NCI-H82 (cell line): ENCODE data around the gene DOCK11.
"Not testable (repeated sequence)": the region's sequence is repeated elsewhere in the genome, so short reads cannot be mapped to it uniquely, and the experiment has no call there.

ENCODE experiments used
- DNase-seq: peaks from one replicate; lab custom pipeline; 2025; lab: John Stamatoyannopoulos, UW

DOCK11 gene

DNA sequence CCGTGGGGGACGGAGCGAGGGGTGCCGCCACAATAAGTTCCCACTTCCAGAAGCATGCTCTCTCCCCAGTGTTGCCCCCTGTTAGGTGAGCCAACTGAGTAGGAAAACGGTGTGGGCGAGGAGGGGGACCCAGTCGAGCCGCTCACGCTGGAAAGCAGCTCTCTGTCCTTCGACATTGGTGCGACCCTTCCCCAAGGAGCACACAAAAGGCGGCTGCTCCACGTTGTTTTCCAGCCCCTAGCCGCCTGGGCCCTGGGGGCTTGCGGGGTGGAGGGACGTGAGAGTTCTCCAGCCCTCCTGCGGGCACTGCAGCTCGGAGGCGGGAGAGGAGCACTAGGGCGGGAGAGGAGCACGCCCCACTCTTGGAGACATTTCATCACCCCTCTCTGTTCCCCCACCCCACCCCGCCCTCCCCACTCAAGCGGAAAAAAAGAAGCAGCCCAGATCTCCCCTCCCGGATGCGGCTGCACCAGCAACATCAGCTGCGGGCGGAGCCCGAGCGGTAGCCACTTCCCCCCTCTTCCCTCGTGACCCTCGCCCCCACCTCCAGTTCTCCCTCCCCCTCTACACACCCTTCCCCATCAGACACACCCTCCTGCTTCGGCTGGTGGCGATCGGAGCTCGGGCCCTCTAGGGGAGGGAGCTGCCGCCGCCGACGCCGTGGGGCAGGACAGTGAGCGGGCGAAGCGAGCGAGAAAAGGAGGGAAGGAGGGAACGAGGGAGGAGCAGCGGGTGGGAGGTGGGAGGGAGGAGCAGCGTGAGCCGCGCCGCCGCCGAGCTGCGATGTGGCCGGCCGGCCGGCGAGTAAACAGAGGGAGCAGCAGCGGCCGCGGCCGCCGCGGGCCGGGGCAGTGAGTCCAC, at the start of gene DOCK11:
Gene DOCK11, plus strand, starts transcription at position 755 of the 861 bp plus-strand sequence. CDS start 157 bp downstream, outside the sequence.
- DNase-seq = peak; percentile 70

DNA sequence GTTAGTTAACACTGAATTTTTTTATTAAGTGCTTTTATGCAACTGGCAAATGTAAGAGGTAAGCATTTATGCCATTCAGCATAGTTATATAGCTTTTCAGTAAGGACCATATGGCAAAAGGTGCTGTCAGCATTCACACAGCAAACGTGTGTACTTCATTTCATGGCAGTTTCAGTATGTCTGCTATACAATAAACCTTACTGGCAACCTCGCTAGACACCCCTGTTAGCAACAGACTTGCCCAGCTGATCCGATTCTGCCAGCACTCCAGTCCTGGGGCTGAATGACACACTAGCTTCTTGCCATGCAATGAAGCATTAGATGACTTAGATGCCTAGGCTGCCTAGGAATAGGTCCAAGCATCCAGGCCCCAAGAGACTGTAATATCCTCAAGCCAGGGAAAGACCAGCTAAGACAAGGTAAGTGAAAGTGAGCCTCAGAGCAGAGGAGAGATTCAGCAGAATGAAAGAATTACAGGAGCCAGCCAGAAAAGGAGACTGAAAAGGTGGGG, 47.3 kb upstream of the DOCK11 start:
- no peak for DNase-seq

DNA sequence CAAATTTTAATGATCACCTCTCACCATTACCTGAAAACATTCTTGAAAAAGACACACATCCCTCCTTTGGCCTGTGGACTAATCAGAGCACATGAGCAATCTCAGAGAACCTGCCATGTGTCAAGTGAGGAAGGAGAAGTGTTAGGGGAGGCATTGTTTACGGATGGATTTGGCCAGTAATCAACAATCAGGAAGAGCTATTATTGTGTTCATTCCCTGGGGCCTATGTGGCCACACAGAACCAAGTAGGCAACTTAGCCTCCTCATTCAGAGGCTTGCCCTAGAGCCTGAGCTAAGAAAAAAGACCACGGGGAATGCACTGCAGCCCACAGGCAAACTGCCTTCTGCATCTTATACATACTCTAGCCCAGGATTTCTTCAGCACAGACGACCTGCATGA, 40.6 kb upstream of the DOCK11 start:
- no peak for DNase-seq

DNA sequence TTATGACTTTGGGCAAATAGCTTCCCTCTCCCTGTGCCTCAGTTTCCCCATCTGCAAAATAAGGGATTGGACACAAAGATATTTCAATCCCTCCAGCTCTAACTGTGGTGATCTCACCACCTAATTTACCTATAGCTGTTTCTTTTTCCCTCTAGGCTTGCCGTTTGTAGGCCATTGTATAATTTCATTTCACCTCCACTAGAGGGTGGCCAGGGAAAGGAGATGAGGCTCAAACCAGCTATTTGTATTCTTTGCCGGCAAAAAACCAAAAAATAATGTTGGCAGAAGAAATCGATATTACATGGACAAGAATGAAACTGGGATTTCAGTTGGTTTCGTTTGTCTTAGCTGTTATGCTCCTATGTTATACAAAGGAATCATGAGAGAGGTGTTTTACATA, 36.1 kb upstream of the DOCK11 start:
- peak; percentile 25 for DNase-seq

DNA sequence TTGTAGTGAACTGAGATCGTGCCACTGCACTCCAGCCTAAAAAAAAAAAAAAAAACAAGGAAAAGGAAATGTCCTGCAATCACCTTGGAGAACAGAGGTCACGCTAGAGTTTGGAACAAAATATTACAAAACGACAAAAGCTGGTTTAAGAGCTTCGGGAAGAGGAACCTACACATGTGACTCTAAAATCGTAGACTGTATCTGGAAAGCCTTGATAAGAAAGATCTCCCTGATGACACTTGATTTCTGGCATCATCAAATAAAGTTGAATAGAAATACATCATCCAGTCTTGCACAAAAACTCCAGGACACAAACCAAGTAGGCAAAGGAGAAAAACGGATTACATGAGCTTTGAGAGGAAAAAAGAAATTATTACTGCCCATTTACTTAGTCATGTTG, 31.1 kb upstream of the DOCK11 start:
- DNase-seq = no peak

DNA sequence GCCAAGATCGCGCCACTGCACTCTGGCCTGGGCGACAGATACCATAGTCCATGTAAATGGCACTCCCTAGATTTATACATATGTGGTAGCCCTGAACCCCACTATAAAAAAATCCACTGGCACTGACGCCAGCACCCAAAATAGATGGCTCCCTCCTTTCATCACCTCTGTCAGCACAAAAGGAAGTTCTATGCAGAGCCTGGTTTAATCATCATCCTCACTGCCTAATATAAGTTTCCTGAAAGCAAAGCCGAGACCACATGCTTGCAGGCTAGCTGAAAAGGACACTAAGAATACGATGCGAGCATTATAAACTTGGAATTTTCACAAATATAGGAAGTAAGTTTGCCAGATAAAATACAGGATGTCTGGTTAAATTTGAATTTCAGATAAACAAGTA, 27.5 kb upstream of the DOCK11 start:
- DNase-seq = no peak

DNA sequence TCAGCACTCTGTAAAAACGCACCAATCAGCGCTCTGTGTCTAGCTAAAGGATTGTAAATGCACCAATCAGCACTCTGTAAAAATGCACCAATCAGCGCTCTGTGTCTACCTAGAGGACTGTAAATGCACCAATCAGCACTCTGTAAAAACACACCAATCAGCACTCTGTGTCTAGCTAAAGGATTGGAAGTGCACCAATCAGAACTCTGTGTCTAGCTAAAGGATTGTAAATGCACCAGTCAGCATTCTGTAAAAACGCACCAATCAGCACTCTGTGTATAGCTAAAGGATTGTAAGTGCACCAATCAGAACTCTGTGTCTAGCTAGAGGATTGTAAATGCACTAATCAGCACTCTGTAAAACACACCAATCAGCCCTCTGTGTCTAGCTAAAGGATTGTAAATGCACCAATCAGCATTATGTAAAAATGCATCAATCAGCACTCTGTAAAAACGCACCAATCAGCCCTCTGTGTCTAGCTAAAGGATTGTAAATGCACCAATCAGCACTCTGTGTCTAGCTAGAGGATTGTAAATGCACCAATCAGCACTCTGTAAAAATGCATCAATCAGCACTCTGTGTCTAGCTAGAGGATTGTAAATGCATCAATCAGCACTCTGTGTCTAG, 24.8 kb upstream of the DOCK11 start:
- DNase-seq = not testable (repeated sequence)

DNA sequence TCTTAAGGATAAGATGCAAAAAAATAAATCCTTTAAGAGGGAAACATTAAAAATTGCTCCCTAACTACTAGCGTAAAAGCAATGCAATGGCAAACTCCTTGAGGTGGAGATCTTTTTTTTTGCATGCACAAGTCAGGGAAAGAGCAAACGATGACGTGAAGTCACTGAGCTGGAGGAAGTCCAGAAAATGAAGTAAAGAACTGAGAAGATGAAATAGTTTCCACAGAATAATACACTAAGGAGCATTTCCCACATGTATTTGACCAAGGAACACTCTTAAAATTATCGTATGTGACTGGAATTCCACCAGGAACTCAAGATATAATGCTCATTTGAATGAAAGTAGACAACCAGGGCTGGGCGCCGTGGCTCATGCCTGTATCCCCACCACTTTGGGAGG, 21.0 kb upstream of the DOCK11 start:
- no peak for DNase-seq

DNA sequence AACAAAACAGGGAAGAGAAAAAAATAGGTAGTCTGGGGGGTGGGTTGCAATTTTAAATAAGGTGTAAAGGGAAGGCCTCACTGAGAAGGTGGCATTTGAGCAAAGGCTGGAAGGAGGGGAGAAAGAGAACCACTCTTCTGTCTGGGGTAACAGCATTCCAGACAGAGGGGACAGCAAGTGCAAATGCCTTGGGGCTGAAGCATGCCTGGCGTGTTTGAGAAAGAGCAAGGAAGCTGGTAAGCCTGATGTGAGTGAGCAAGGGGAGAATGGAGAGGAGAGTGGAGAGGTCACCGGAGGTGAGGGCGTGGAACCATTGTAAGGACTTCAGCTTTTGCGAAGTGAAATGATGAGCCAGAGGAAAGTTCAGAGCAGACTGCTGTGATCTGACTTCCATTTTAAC, 19.7 kb upstream of the DOCK11 start:
- no peak for DNase-seq

DNA sequence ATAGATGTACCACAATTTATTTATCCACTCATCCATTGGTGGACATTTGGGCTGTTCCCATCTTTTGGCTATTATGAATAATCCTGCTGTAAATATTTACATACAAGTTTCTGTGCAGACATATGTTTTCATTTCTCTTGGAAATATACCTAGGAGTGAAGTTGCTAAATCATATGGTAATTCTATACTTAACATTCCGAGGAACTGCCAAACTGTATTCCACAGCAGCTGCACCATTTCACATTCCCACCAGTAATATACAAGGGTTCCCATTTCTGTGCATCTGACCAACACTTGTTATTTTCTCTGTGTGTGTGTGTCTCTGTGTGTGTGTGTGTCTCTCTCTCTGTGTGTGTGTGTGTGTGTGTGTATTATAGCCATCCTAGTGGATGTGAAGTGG, 15.4 kb upstream of the DOCK11 start:
- DNase-seq = no peak

DNA sequence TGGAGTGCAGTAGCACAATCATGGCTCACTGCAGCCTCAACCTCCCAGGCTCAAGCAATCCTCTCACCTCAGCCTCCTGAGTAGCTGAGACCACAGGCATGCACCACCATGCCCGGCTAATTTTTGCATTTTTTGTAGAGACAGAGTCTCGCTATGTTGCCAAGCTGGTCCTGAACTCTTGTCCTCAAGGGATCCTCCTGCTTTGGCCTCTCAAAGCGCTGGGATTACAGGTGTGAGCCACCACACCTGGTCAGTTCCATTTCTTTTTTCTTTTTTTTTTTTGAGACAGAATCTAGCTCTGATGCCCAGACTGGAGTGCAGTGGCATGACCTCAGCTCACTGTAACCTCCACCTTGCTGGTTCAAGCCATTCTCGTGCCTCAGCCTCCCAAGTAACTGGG, 13.2 kb upstream of the DOCK11 start:
- not testable (repeated sequence) for DNase-seq

DNA sequence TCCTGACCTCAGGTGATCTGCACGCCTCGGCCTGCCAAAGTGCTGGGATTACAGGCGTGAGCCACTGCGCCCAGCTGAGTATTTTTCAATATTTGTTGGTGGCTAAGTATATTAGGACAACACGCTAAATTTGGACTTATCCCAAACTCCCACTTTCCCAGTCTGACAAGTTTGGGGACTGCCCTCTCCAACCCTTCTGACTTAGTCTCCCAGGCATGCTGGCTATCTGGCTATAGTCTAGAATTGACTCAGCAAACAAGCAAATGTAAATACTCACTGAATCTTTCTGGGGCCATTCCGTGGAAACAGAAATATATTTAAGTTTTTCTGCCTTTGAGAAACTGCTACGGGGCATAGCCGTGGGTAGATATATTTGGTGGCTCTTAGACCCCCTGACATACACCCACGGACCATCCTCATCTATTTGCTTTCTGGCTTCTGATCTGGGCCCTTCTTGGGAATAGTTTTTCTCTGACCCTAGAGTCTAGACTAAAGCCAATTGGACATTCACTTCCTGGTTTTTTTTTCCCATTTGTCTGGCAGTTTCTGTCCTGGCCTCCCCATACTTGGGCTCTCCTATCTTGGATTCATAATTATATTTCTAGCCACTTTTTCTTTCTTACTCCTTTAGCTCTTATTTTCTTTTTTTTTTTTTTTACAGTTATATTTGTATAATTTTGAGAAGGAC, 11.3 kb upstream of the DOCK11 start:
- no peak for DNase-seq

DNA sequence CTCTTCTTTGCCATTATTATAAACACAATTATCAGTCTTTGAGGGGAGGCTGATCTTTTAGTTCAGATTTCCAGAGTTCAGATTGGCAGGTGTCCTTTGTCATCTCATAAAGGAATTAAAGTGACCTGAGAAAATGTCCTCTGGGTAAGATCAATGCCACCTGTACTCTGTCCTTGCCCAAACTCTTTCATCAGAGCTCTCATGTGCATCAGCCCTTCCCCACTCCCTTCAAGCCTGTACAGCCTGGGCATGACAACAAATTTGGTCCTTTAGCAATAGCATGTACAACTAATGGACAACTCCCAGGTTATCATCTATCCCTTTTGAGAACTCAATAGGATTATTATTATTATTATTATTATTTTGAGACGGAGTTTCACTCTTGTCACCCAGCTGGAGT, 8.9 kb upstream of the DOCK11 start:
- DNase-seq = not testable (repeated sequence)

DNA sequence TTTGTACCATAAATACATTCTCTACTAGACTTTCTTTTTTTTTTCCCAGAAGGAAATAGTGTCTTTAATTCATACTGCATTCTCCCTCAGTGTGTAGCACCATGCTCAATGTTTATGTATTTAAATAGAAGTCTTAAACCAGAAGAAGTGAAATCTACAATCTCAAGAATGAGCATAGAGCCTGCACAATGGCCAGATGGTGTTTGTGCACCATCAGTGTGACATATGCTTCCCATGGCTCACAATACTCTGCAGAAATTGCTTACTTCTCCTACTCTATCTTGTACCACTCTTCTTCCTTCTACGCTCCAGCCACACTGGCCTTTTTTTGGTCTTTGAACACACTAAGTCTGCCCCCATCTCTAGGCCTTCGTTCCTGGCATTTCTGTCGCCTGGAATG, 2.6 kb upstream of the DOCK11 start:
- DNase-seq = no peak

DNA sequence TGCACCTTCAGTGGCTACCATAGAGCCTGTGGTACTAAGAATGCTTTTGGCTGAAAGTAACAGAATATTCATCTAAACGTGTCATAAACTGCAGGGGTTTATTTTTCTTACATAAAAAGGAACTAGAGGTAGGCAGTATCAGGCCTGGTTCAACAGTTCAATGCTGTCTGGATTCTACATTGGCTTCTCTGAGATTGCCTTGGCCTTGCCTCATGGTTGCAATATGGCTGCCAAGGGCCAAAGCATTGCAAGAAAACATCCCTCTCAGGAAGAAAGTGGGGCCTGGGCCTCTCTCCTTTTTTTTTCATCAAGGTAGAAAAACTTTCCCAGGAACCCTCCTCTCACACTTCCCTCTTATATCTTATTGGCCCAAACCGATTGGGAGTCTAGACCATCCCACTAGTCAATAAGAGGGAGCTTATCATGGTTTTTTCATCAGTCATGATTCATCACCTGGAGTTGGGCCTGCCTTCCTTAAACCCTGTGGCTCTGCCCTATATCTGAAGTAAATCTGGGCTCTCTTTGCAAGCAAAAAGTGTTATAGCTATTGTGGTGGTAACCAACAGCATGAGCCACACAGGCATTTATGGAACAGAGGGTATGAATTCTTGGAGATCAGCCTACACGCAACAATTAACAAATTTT, 1.8 kb upstream of the DOCK11 start:
- no peak for DNase-seq

DNA sequence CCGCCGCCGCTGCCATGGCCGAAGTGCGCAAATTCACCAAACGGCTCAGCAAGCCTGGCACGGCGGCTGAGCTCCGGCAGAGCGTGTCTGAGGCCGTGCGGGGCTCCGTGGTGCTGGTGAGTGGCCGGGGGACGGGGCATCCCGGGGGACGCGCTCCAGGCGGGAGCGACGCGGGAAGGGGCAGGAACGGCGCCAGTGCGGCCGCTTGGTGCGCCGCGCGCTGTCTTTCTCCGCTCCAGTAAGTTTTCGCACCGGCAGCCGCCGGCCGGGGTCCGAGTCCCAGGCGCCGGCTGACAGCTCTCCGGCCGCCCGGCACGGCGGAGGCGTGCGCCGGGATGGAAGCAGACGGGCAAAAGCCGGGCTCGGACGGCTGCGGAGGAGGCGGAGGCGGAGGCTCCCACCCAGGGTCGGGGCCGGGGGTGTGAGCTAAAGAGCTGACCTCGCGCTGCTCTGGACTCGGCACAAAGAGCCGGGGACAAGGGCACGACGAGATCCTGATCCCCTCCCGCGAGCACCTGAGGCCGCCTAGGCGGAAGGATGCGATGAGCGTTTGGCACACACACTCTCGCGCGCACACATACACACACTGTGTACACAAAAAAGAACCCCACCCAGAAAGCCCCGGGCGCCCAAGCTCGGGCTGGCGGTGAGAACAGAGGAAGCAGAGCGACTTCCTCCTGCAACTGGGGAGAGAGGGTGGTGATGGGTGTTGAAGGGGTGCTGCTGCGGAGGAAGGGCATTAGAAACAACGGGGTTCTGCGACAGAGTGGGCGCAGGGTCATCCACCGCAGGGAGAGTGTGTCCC, 545 bp downstream of the DOCK11 start:
- DNase-seq = peak; percentile 28

DNA sequence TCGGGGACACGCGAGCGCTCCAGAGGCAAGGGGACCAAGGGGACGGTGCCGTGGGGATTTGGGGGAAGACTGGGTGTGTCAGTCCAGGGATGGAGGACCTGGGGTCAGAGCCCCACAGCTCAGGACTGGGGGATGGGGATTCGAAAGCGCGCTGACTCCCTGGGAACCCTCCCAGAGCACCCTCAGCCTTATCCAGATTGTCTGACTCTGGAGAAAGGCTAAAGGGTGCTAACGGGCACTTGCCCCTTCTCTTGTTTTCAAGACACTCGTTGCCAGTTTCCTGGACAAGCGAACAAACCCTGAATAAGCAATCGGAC, 1.1 kb downstream of the DOCK11 start:
- DNase-seq = peak; percentile 7

DNA sequence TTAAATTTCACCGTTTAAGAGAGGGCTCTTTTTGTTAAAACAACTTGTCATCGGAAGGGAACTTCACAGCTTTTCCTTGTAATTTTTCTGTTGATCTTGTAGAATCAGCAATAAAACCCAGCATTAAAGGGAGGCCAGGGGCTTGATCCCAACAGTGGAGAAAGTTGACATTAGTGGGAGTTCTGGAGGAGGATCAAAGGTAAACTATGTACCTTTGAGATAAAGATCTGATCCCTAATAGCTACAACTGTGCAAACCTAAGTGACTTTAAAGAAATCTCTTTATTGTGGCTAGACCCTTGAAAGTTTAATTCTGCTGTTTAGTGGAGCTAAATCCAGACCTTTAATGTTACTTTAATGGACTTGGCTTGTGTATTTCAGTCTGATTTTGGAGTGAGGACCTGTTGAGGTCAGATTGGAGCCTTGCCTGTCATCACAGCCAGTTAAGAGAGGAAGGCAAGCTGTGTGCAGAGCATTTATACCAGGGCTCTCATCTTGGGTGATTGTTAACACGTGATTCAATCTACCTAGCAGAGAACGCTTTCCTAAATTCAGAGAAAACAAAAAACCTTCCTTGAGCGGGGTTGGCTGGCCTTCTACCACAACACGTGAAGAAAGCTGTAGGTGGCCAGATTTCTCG, 1.7 kb downstream of the DOCK11 start:
- DNase-seq = no peak

DNA sequence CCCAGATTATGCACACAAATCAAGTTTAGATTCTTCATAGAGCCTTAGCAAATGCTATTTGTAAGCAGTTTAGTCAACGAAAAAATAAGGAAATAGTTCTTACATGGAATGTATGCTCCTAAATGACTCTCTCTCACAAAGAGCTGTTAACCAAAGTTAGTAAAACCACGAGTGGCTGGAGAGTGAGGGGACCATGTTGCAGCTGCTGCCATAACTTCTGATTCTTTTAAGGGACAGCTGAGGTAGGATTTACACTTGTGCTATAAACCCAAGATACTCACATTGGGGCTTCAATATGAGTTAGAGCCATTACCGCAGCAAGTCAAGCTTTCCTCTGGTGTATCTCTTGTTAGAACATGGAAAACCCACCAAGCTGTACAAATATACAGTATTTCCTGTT, 2.7 kb downstream of the DOCK11 start:
- no peak for DNase-seq

DNA sequence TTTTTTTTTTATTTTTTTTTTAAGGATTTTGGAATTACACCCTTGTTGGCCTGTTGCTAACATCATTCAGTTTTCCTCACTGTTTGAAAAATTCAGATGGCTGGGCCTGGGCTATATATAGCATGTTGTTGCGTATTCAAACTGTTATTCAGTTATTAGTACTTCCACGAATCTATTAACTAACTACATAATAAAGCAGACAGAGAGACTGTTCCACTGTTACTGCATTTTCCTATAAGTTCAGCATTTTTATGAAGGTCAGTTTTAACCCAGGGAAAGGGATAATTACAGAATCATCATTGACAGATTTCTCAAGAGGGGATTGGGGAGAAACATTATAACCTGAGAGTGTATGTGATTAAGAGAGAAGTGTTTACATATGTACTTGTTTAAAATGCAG, 3.1 kb downstream of the DOCK11 start:
- DNase-seq = no peak

DNA sequence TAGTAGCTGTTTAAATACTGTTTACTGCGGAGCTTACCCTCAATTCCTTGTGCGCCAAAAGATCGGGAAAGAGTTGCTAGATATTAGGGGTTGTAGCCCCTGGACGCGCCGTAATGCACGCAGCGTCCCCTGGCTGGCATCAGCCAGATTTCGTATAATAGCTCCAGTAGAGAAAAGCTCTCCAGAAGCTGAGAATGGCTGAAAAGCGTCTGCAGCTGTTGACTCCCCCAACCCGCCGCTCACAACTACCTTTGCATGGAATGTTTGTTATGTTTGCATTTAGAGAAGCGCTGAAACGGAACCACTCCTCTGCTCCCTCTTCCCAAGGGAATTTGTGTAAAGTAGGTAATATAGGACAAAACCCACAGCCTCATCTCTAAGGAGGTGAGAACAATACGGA, 3.7 kb downstream of the DOCK11 start:
- DNase-seq = no peak
